VCaP (cell line): ENCODE results near the gene PPP5C.

Source experiments
- H3K27ac ChIP-seq: fragments of 450-650 bp; 2 replicates; pipeline ENCODE4 v1.5.1; 2017
- CTCF ChIP-seq: fragments of 450-650 bp; conservative IDR thresholded peaks from 2 replicates; pipeline ENCODE4 v1.5.1; 2017; ENCODE audit warnings: mild to moderate bottlenecking, moderate library complexity

Gene PPP5C

GRCh38 chr19:46373491-46374359, 26.8 kb downstream of the PPP5C start:
- TF ChIP-seq CTCF, result no peak; the same call in 1 of the 2 replicates
- peak overlapping the region; percentile 96 for H3K27ac ChIP-seq

GRCh38 chr19:46374536-46375475, 27.9 kb downstream of the PPP5C start:
- H3K27ac ChIP-seq, result peak overlapping the region; percentile 96
- no peak for TF ChIP-seq CTCF

GRCh38 chr19:46375476-46376067, 28.7 kb downstream of the PPP5C start:
- H3K27ac ChIP-seq, result peak overlapping the region; percentile 96; the same call in 1 of the 2 replicates

GRCh38 chr19:46376241-46377153, 29.6 kb downstream of the PPP5C start:
- no peak for TF ChIP-seq CTCF

GRCh38 chr19:46378268-46378667, 31.4 kb downstream of the PPP5C start:
- H3K27ac ChIP-seq, result peak overlapping the region; percentile 52

More at GRCh38 chr19:46376241-46377153, 29.6 kb downstream of the PPP5C start:
- H3K27ac ChIP-seq, result peak overlapping the region; percentile 52; the same call in 1 of the 2 replicates

GRCh38 chr19:46380690-46381089, 33.8 kb downstream of the PPP5C start:
- H3K27ac ChIP-seq, result no peak overlapping the region
- TF ChIP-seq CTCF, result no peak

More at GRCh38 chr19:46378268-46378667, 31.4 kb downstream of the PPP5C start:
- no peak for TF ChIP-seq CTCF

GRCh38 chr19:46381346-46381745, 34.5 kb downstream of the PPP5C start:
- TF ChIP-seq CTCF, result no peak

More at GRCh38 chr19:46381346-46381745, 34.5 kb downstream of the PPP5C start:
- H3K27ac ChIP-seq, result no peak overlapping the region
